ENCODE data around the gene GMCL1. TPM values are rescaled to one million over a fixed set of nuclear protein-coding genes. Genes with fewer than 3 reads are reported as not detected.

The GMCL1 gene
- total and polyA plus RNA-seq, 2 of the 13 experiments (the other 11 are each of a cell fraction or from before 2014, with no cell fraction given), result 18.7 to 24.0 TPM

- no peak for TF ChIP-seq NFAT5 (CRISPR knock-in tag; IDR thresholded peaks at IDR 0.05)
- TF ChIP-seq ZBTB14 (CRISPR knock-in tag; IDR thresholded peaks at IDR 0.05), result no peak
- peak; percentile 95 for TF ChIP-seq DR1 (CRISPR knock-in tag; IDR thresholded peaks at IDR 0.05)
- TF ChIP-seq ZNF784 (CRISPR knock-in tag; IDR thresholded peaks at IDR 0.05; ENCODE audit: borderline replicate concordance), result no peak
- no peak for TF ChIP-seq ZNF746 (CRISPR knock-in tag; IDR thresholded peaks at IDR 0.05)
- TF ChIP-seq ZNF607 (CRISPR knock-in tag; IDR thresholded peaks at IDR 0.05; ENCODE audit: borderline replicate concordance), result peak; percentile 52; the same call in 1 of the 2 replicates
- peak; percentile 6; the same call in 1 of the 2 replicates for TF ChIP-seq SP4 (CRISPR knock-in tag; IDR thresholded peaks at IDR 0.05)
- no peak for TF ChIP-seq RARA (CRISPR knock-in tag; IDR thresholded peaks at IDR 0.05)
- TF ChIP-seq DNMT1 (CRISPR knock-in tag; IDR thresholded peaks at IDR 0.05), result peak; percentile 32; the same call in 1 of the 2 replicates
- no peak for TF ChIP-seq BRCA1 (CRISPR knock-in tag; IDR thresholded peaks at IDR 0.05)
- no peak for TF ChIP-seq TAF15 (IDR thresholded peaks at IDR 0.05; ENCODE audit: low read depth, low read length, poor library complexity, severe bottlenecking)
- peak; percentile 5 for TF ChIP-seq HNRNPK (IDR thresholded peaks at IDR 0.05; ENCODE audit: low read depth, low read length, poor library complexity, severe bottlenecking)
- TF ChIP-seq ZNF263 (CRISPR knock-in tag; IDR thresholded peaks at IDR 0.05), result no peak
- no peak for TF ChIP-seq ZNF678 (CRISPR knock-in tag; IDR thresholded peaks at IDR 0.05)
- no peak for TF ChIP-seq ZNF44 (CRISPR knock-in tag; IDR thresholded peaks at IDR 0.05)
- peak; percentile 65; the same call in 1 of the 2 replicates for TF ChIP-seq ZNF776 (CRISPR knock-in tag; IDR thresholded peaks at IDR 0.05)
- TF ChIP-seq NCOR1 (IDR thresholded peaks at IDR 0.05; ENCODE audit: borderline replicate concordance, low read length), result no peak; the same call in 1 of the 2 replicates
- TF ChIP-seq MLLT10 (CRISPR knock-in tag; IDR thresholded peaks at IDR 0.05), result no peak
- TF ChIP-seq EED (CRISPR knock-in tag; IDR thresholded peaks at IDR 0.05), result peak; percentile 39; the same call in 1 of the 2 replicates
- no peak for TF ChIP-seq PTBP1 (IDR thresholded peaks at IDR 0.05; ENCODE audit: low read depth, low read length, poor library complexity, severe bottlenecking)
- no peak for TF ChIP-seq ZNF713 (CRISPR knock-in tag; IDR thresholded peaks at IDR 0.05)
- peak; percentile 86 for TF ChIP-seq MXD1 (CRISPR knock-in tag; IDR thresholded peaks at IDR 0.05)
Measured at GRCh38 chr2:69914950-69915945, 85.8 kb downstream of the GMCL1 start, which contains the start of gene MXD1 (continued).
